HepG2 (cell line): ENCODE results near the gene CBX2. TPM values are rescaled to one million over a fixed set of nuclear protein-coding genes. Genes with fewer than 3 reads are reported as not detected.
A peak's percentile ranks its signal among the peaks of the same experiment; 100 is the strongest.

Experiments
- KAT7 ChIP-seq: IDR thresholded peaks from 2 replicates; pipeline ENCODE4 v1.6.1; 2018; ENCODE audit warnings: borderline replicate concordance, missing compliant biosample characterization
- NFYB ChIP-seq: sonication (generic); formaldehyde crosslinking; IDR thresholded peaks from 2 replicates; pipeline ENCODE4 v1.4.0; 2020; ENCODE audit warnings: missing genetic modification reagents
- NFYC ChIP-seq: IDR thresholded peaks from 2 replicates; pipeline ENCODE4 v1.6.1; 2016; ENCODE audit warnings: missing genetic modification reagents, missing compliant biosample characterization
- RFX1 ChIP-seq: fragments of 450-650 bp; IDR thresholded peaks from 2 replicates; pipeline ENCODE4 v1.6.1; 2017
- SKI ChIP-seq: fragments of 450-650 bp; IDR thresholded peaks from one replicate; pipeline ENCODE4 v1.6.1; 2018; ENCODE audit warnings: mild to moderate bottlenecking; ENCODE audit not compliant: partially characterized antibody
- SOX13 ChIP-seq, 3 experiments: fragments of 450-650 bp in 1 of 3; sonication (generic) in 1 of 3; formaldehyde crosslinking in 1 of 3; IDR thresholded peaks in 2 of 3; conservative IDR thresholded peaks in 1 of 3; 2 replicates each; pipeline versions ENCODE4 v1.5.0 to v1.6.1; 2016 to 2020; ENCODE audit warnings: antibody characterized with exemption in 1 of 3, mild to moderate bottlenecking in 1 of 3, missing compliant biosample characterization in 1 of 3, missing genetic modification reagents in 1 of 3, moderate library complexity in 1 of 3
- ZFP36 ChIP-seq: fragments of 150-350 bp; IDR thresholded peaks from 2 replicates; pipeline ENCODE4 v1.6.1; 2018; ENCODE audit warnings: borderline replicate concordance, low read length, low read depth; ENCODE audit not compliant: partially characterized antibody
- ZFX ChIP-seq: sonication (generic); formaldehyde crosslinking; IDR thresholded peaks from 2 replicates; pipeline ENCODE4 v1.4.0; 2020; ENCODE audit warnings: mild to moderate bottlenecking, low read depth, missing genetic modification reagents, moderate library complexity
- ZNF451 ChIP-seq: sonication (generic); formaldehyde crosslinking; IDR thresholded peaks from 2 replicates; pipeline ENCODE4 v1.5.0; 2020; ENCODE audit warnings: mild to moderate bottlenecking, missing genetic modification reagents
- polyA plus RNA-seq, 8 experiments: library from polyadenylated mRNA; depleted of rRNA in 3 of 8; stranded (reverse) in 7 of 8; unstranded in 1 of 8; fragments of >200 nt; fragmentation: Illumina TruSeq in 4 of 8; extraction: Trizol in 4 of 8; gene quantifications; 2 replicates each; pipeline versions ENCODE4 v1.2.1 to v1.2.3, GENCODE V29; 2011 to 2016; ENCODE audit warnings: low read depth in 4 of 8, missing spikeins in 1 of 8, mixed read lengths in 1 of 8; ENCODE audit not compliant: insufficient read depth in 1 of 8
- total RNA-seq, 5 experiments: library from RNA; depleted of rRNA; stranded (reverse); fragments of >200 nt; fragmentation: Illumina TruSeq; extraction: Trizol; gene quantifications; 2 replicates each; pipeline ENCODE4 v1.2.3, GENCODE V29; 2016; ENCODE audit warnings: low read depth in 1 of 5
- TF ChIP-seq, protein P1 (sequence below): sonication (generic); formaldehyde crosslinking; IDR thresholded peaks from 2 replicates; pipeline ENCODE4 v1.9.0; 2021; ENCODE audit warnings: mild to moderate bottlenecking, missing genetic modification reagents
- TF ChIP-seq, protein P2 (sequence below): sonication (generic); formaldehyde crosslinking; IDR thresholded peaks from 2 replicates; pipeline ENCODE4 v1.4.0; 2020; ENCODE audit warnings: missing genetic modification reagents
- TF ChIP-seq, protein P3 (sequence below): IDR thresholded peaks from 2 replicates; pipeline ENCODE4 v1.6.1; 2016; ENCODE audit warnings: missing compliant biosample characterization, missing genetic modification reagents, borderline replicate concordance
- TF ChIP-seq, protein P4 (sequence below): sonication (generic); formaldehyde crosslinking; IDR thresholded peaks from 2 replicates; pipeline ENCODE4 v1.4.0; 2020; ENCODE audit warnings: missing genetic modification reagents
- TF ChIP-seq, protein P5 (sequence below): sonication (generic); formaldehyde crosslinking; IDR thresholded peaks from 2 replicates; pipeline ENCODE4 v1.4.0; 2020; ENCODE audit warnings: missing genetic modification reagents

Gene CBX2
- total and polyA plus RNA-seq, 2 of the 13 experiments (the other 11 are each of a cell fraction or from before 2014, with no cell fraction given) = 14.5 to 31.1 TPM

DNA sequence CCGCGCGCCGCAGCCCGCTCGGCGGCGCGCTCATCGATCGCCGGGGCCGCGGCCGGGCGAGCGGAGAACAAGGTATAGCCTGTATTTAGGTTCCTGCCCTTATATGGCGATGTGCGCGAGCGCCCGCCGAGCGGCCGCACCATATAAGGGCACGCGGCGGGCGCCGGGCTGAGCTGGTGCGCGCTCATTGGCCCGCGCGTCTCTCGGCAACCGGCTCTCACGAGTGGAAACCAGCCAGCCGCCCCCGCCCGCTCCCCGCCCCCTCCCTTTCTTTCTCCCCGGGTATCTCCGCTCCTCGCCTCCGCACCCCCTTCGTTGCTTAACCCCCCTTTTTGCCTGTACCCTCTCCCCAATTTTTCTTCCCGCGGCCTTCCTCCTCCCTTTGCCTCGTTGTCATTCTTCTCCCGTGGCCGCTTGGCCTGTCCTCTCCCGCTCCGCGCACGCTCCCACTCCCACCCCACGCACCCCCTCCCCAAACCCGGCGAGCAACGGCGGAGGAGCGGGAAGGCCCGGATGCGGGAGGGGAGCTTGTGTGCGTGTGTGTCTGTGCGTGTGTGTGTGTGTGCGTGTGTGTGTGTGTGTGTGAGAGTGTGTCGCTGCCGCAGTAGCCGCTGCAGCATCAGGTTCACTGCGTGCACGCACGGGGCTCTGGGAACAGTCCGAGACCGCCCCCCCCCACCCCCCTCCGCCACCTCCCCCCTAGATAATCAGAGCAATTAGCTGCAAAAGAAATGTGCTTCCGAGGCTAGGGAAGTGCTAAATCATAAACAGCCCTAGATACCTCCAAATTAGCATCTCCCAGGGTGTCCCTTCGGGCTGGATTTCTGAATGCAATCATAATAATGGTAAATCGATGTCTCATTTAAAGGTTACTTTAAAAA lies 32.4 kb downstream of the CBX2 start (continued):
- TF ChIP-seq, protein P1, sequence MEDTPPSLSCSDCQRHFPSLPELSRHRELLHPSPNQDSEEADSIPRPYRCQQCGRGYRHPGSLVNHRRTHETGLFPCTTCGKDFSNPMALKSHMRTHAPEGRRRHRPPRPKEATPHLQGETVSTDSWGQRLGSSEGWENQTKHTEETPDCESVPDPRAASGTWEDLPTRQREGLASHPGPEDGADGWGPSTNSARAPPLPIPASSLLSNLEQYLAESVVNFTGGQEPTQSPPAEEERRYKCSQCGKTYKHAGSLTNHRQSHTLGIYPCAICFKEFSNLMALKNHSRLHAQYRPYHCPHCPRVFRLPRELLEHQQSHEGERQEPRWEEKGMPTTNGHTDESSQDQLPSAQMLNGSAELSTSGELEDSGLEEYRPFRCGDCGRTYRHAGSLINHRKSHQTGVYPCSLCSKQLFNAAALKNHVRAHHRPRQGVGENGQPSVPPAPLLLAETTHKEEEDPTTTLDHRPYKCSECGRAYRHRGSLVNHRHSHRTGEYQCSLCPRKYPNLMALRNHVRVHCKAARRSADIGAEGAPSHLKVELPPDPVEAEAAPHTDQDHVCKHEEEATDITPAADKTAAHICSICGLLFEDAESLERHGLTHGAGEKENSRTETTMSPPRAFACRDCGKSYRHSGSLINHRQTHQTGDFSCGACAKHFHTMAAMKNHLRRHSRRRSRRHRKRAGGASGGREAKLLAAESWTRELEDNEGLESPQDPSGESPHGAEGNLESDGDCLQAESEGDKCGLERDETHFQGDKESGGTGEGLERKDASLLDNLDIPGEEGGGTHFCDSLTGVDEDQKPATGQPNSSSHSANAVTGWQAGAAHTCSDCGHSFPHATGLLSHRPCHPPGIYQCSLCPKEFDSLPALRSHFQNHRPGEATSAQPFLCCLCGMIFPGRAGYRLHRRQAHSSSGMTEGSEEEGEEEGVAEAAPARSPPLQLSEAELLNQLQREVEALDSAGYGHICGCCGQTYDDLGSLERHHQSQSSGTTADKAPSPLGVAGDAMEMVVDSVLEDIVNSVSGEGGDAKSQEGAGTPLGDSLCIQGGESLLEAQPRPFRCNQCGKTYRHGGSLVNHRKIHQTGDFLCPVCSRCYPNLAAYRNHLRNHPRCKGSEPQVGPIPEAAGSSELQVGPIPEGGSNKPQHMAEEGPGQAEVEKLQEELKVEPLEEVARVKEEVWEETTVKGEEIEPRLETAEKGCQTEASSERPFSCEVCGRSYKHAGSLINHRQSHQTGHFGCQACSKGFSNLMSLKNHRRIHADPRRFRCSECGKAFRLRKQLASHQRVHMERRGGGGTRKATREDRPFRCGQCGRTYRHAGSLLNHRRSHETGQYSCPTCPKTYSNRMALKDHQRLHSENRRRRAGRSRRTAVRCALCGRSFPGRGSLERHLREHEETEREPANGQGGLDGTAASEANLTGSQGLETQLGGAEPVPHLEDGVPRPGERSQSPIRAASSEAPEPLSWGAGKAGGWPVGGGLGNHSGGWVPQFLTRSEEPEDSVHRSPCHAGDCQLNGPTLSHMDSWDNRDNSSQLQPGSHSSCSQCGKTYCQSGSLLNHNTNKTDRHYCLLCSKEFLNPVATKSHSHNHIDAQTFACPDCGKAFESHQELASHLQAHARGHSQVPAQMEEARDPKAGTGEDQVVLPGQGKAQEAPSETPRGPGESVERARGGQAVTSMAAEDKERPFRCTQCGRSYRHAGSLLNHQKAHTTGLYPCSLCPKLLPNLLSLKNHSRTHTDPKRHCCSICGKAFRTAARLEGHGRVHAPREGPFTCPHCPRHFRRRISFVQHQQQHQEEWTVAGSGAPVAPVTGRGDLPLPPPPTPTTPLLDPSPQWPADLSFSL = peak; percentile 66
- peak; percentile 75 for TF ChIP-seq NFYB
- TF ChIP-seq ZNF451 (CRISPR knock-in tag) = no peak
- peak; percentile 27 for TF ChIP-seq SKI
- peak; percentile 74 for TF ChIP-seq NFYC
- TF ChIP-seq, protein P2, sequence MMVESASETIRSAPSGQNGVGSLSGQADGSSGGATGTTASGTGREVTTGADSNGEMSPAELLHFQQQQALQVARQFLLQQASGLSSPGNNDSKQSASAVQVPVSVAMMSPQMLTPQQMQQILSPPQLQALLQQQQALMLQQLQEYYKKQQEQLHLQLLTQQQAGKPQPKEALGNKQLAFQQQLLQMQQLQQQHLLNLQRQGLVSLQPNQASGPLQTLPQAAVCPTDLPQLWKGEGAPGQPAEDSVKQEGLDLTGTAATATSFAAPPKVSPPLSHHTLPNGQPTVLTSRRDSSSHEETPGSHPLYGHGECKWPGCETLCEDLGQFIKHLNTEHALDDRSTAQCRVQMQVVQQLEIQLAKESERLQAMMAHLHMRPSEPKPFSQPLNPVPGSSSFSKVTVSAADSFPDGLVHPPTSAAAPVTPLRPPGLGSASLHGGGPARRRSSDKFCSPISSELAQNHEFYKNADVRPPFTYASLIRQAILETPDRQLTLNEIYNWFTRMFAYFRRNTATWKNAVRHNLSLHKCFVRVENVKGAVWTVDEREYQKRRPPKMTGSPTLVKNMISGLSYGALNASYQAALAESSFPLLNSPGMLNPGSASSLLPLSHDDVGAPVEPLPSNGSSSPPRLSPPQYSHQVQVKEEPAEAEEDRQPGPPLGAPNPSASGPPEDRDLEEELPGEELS (CRISPR knock-in tag) = no peak
- TF ChIP-seq, protein P3, sequence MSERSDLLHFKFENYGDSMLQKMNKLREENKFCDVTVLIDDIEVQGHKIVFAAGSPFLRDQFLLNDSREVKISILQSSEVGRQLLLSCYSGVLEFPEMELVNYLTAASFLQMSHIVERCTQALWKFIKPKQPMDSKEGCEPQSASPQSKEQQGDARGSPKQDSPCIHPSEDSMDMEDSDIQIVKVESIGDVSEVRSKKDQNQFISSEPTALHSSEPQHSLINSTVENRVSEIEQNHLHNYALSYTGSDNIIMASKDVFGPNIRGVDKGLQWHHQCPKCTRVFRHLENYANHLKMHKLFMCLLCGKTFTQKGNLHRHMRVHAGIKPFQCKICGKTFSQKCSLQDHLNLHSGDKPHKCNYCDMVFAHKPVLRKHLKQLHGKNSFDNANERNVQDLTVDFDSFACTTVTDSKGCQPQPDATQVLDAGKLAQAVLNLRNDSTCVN (CRISPR knock-in tag) = peak; percentile 83; the same call in 1 of the 2 replicates
- TF ChIP-seq RFX1 = peak; percentile 66
- TF ChIP-seq SOX13 (IDR thresholded peaks at IDR 0.05) = 0 out of 2 replicates have a peak, but pooled peaks have one; percentile 11
- no peak for TF ChIP-seq SOX13 (CRISPR knock-in tag; conservative IDR thresholded peaks at IDR 0.05 in 1 of 2, IDR thresholded peaks at IDR 0.05 in 1 of 2)
- TF ChIP-seq, protein P4, sequence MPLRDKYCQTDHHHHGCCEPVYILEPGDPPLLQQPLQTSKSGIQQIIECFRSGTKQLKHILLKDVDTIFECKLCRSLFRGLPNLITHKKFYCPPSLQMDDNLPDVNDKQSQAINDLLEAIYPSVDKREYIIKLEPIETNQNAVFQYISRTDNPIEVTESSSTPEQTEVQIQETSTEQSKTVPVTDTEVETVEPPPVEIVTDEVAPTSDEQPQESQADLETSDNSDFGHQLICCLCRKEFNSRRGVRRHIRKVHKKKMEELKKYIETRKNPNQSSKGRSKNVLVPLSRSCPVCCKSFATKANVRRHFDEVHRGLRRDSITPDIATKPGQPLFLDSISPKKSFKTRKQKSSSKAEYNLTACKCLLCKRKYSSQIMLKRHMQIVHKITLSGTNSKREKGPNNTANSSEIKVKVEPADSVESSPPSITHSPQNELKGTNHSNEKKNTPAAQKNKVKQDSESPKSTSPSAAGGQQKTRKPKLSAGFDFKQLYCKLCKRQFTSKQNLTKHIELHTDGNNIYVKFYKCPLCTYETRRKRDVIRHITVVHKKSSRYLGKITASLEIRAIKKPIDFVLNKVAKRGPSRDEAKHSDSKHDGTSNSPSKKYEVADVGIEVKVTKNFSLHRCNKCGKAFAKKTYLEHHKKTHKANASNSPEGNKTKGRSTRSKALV (CRISPR knock-in tag) = no peak
- TF ChIP-seq ZFX (CRISPR knock-in tag) = 0 out of 2 replicates have a peak, but pooled peaks have one; percentile 19
- no peak for TF ChIP-seq KAT7 (CRISPR knock-in tag)
- TF ChIP-seq, protein P5, sequence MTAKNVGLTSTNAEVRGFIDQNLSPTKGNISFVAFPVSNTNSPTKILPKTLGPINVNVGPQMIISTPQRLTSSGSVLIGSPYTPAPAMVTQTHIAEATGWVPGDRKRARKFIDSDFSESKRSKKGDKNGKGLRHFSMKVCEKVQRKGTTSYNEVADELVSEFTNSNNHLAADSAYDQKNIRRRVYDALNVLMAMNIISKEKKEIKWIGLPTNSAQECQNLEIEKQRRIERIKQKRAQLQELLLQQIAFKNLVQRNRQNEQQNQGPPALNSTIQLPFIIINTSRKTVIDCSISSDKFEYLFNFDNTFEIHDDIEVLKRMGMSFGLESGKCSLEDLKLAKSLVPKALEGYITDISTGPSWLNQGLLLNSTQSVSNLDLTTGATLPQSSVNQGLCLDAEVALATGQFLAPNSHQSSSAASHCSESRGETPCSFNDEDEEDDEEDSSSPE (CRISPR knock-in tag) = peak; percentile 63
- TF ChIP-seq ZFP36 = peak; percentile 96
